Measurements from ENCODE around the gene LAMTOR2.

GRCh38 chr1:156055281-156056048 lies 883 bp downstream of the LAMTOR2 start:
- TF ChIP-seq, protein P1, sequence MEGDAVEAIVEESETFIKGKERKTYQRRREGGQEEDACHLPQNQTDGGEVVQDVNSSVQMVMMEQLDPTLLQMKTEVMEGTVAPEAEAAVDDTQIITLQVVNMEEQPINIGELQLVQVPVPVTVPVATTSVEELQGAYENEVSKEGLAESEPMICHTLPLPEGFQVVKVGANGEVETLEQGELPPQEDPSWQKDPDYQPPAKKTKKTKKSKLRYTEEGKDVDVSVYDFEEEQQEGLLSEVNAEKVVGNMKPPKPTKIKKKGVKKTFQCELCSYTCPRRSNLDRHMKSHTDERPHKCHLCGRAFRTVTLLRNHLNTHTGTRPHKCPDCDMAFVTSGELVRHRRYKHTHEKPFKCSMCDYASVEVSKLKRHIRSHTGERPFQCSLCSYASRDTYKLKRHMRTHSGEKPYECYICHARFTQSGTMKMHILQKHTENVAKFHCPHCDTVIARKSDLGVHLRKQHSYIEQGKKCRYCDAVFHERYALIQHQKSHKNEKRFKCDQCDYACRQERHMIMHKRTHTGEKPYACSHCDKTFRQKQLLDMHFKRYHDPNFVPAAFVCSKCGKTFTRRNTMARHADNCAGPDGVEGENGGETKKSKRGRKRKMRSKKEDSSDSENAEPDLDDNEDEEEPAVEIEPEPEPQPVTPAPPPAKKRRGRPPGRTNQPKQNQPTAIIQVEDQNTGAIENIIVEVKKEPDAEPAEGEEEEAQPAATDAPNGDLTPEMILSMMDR (IDR thresholded peaks at IDR 0.05; ENCODE audit: low read length), result no peak
- TF ChIP-seq EZH2 (optimal IDR thresholded peaks at IDR 0.05; ENCODE audit: low read depth, low read length) (no peak), EZH2phosphoT487 (IDR thresholded peaks at IDR 0.05; ENCODE audit: low read length) (no peak)
